Mesothelial cell of epicardium (in vitro differentiated cells): Measurements from ENCODE around the gene SHB. TPM values are rescaled to one million over a fixed set of nuclear protein-coding genes. Genes with fewer than 3 reads are reported as not detected.

ENCODE experiments used
- DNase-seq, 2 experiments: peaks; one replicate each; pipeline ENCODE4 v3.0.0; 2021; ENCODE audit warnings: low spot score in 2 of 2; ENCODE audit not compliant: unreplicated experiment in 2 of 2
- H3K27ac Mint-ChIP-seq: 2 replicates; pipeline ENCODE4 v1.8.0; 2021; ENCODE audit warnings: mixed read lengths
- H3K27me3 Mint-ChIP-seq: 2 replicates; pipeline ENCODE4 v1.8.0; 2021; ENCODE audit warnings: low read depth, mixed read lengths
- H3K36me3 Mint-ChIP-seq: 2 replicates; pipeline ENCODE4 v1.8.0; 2021; ENCODE audit warnings: mixed read lengths
- H3K4me1 Mint-ChIP-seq: 2 replicates; pipeline ENCODE4 v1.8.0; 2021; ENCODE audit warnings: mixed read lengths
- H3K4me3 Mint-ChIP-seq: 2 replicates; pipeline ENCODE4 v1.8.0; 2021; ENCODE audit warnings: mild to moderate bottlenecking, moderate library complexity, mixed read lengths
- H3K9me3 Mint-ChIP-seq: 2 replicates; pipeline ENCODE4 v1.8.0; 2021; ENCODE audit warnings: mixed read lengths
- CTCF ChIP-seq: fragments of 200-600 bp; sonication (generic); IDR thresholded peaks from one replicate; pipeline ENCODE4 v1.5.0; 2021; ENCODE audit warnings: antibody characterized with exemption; ENCODE audit not compliant: unreplicated experiment
- total RNA-seq: library from RNA; stranded (reverse); gene quantifications from 3 replicates; pipeline ENCODE4 v1.2.1, GENCODE V29; 2021

SHB gene
- total RNA-seq, 1 donor from 2014 or later, result 35.5 TPM

GRCh38 chr9:38064842-38065368 is 4.1 kb downstream of the SHB start:
- H3K9me3 Mint-ChIP-seq, result no peaks in the 10 kb centered on the region
- H3K27me3 Mint-ChIP-seq, result no peaks in the 10 kb centered on the region
- peak overlapping the region; percentile 92 for H3K4me3 Mint-ChIP-seq
- no peak for TF ChIP-seq CTCF
- peaks cover 60% of the 10 kb centered on the region for H3K4me1 Mint-ChIP-seq
- no peaks in the 10 kb centered on the region for H3K36me3 Mint-ChIP-seq
- peak overlapping the region; percentile 18 for H3K27ac Mint-ChIP-seq
- no peak for DNase-seq

- no peaks in the 10 kb centered on the region for H3K27me3 Mint-ChIP-seq
- H3K36me3 Mint-ChIP-seq, result peaks cover 6% of the 10 kb centered on the region
- no peak for TF ChIP-seq CTCF
- no peaks in the 10 kb centered on the region for H3K9me3 Mint-ChIP-seq
- DNase-seq, result no peak
- peaks cover 65% of the 10 kb centered on the region for H3K4me1 Mint-ChIP-seq
- H3K4me3 Mint-ChIP-seq, result no peak overlapping the region
- H3K27ac Mint-ChIP-seq, result peak overlapping the region; percentile 89
Observed at GRCh38 chr9:38063363-38063707, 5.7 kb downstream of the SHB start.

GRCh38 chr9:38062498-38063362 is 6.3 kb downstream of the SHB start:
- no peak for TF ChIP-seq CTCF
- Mint-ChIP-seq H3K27me3 (no peaks in the 10 kb centered on the region), H3K4me3 (no peak overlapping the region), H3K27ac (peak overlapping the region; percentile 89), H3K4me1 (peaks cover 71% of the 10 kb centered on the region), H3K9me3 (no peaks in the 10 kb centered on the region), H3K36me3 (peaks cover 6% of the 10 kb centered on the region)
- no peak for DNase-seq

GRCh38 chr9:38062106-38062497 is 6.9 kb downstream of the SHB start:
- Mint-ChIP-seq H3K4me1 (peaks cover 75% of the 10 kb centered on the region), H3K4me3 (no peak overlapping the region), H3K27me3 (no peaks in the 10 kb centered on the region), H3K36me3 (peaks cover 6% of the 10 kb centered on the region), H3K9me3 (no peaks in the 10 kb centered on the region), H3K27ac (peak overlapping the region; percentile 65)
- no peak for DNase-seq
- no peak for TF ChIP-seq CTCF

- no peak for DNase-seq
- peaks cover 6% of the 10 kb centered on the region for H3K36me3 Mint-ChIP-seq
- peak overlapping the region; percentile 65 for H3K27ac Mint-ChIP-seq
- peaks cover 68% of the 10 kb centered on the region for H3K4me1 Mint-ChIP-seq
- no peak overlapping the region for H3K4me3 Mint-ChIP-seq
- H3K9me3 Mint-ChIP-seq, result no peaks in the 10 kb centered on the region
- no peaks in the 10 kb centered on the region for H3K27me3 Mint-ChIP-seq
- TF ChIP-seq CTCF, result no peak
Observed at GRCh38 chr9:38061326-38061977, 7.6 kb downstream of the SHB start.
